ENCODE measurements around the gene EPHA6.
"Not testable (repeated sequence)": the region's sequence is repeated elsewhere in the genome, so short reads cannot be mapped to it uniquely, and the experiment has no call there.

Gene EPHA6

DNA sequence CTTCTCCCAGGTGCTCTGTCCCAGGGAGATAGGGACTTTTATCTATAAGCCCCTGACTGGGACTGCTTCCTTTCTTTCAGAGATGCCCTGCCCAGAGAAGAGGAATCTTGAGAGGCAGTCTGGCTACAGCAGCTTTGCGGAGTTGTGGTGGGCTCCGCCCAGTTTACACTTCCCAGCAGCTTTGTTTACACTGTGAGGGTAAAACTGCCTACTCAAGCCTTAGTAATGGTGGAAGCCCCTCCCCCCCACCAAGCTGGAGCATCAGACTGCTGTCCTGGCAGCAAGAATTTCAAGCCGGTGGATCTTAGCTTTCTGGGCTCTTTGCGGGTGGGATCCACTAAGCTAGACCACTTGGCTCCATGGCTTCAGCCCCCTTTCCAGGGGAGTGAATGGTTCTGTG is 696.4 kb downstream of the EPHA6 start:
- TF ChIP-seq, protein P1, sequence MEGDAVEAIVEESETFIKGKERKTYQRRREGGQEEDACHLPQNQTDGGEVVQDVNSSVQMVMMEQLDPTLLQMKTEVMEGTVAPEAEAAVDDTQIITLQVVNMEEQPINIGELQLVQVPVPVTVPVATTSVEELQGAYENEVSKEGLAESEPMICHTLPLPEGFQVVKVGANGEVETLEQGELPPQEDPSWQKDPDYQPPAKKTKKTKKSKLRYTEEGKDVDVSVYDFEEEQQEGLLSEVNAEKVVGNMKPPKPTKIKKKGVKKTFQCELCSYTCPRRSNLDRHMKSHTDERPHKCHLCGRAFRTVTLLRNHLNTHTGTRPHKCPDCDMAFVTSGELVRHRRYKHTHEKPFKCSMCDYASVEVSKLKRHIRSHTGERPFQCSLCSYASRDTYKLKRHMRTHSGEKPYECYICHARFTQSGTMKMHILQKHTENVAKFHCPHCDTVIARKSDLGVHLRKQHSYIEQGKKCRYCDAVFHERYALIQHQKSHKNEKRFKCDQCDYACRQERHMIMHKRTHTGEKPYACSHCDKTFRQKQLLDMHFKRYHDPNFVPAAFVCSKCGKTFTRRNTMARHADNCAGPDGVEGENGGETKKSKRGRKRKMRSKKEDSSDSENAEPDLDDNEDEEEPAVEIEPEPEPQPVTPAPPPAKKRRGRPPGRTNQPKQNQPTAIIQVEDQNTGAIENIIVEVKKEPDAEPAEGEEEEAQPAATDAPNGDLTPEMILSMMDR (IDR thresholded peaks at IDR 0.05; ENCODE audit: control insufficient read depth, extremely low read depth, insufficient read depth), result no peak
- no peak for DNase-seq (ENCODE audit: low read depth)
- no peak overlapping the region for H3K4me3 ChIP-seq (ENCODE audit: low read depth, low read length)

DNA sequence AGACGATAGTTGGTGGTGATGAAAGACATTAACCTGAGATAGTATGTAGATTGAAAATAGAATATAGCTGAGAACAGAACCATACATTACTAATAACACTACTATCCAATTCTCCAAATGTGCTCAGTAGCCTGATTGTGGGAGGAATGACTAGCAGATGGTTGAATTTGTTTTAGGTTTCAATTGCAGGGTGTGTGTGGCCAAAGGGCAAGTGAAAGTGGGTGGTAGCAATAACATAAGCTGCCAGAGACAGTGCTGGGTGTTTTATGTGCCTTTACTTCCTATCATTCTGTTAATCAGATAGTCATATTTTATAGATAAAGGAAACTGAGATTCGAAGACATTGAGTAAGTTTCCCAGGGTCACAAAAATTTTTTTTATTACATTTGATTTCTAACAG is 700.7 kb downstream of the EPHA6 start:
- DNase-seq (ENCODE audit: low read depth), result no peak
- TF ChIP-seq, protein P1 (IDR thresholded peaks at IDR 0.05; ENCODE audit: control insufficient read depth, extremely low read depth, insufficient read depth), result no peak
- no peak overlapping the region for H3K4me3 ChIP-seq (ENCODE audit: low read depth, low read length)

DNA sequence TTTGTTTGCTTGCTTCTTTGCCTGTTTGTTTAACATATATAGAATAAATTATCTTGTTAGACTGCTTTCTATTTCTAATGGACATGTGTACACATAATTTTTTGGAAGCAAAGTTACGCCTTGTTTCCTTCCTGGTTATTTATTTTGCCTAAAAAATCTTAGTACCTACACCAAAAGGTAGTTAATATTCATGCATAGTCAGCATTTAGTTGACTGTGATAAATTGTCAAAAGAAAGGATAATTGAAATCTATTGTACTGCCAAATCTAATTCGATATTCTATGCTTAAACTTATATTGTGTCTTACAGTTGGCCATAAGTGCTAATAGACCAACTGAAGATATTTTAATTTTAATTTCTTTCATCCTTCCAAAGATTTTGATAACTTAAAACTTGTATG is 716.3 kb downstream of the EPHA6 start:
- DNase-seq (ENCODE audit: low read depth), result no peak

DNA sequence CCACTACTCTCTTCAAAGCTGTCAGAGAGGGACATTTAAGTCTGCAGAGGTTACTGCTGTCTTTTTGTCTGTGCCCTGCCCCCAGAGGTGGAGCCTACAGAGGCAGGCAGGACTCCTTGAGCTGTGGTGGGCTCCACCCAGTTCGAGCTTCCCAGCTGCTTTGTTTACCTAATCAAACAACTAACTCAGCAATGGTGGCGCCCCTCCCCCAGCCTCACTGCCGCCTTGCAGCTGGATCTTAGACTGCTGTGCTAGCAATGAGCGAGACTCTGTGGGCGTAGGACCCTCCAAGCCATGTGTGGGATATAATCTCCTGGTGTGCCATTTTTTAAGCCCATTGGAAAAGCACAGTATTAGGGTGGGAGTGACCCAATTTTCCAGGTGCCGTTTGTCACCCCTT is 733.2 kb downstream of the EPHA6 start:
- not testable (repeated sequence) for H3K4me3 ChIP-seq (ENCODE audit: low read depth, low read length); DNase-seq (ENCODE audit: low read depth)

More for the DNA sequence above, 716.3 kb downstream of the EPHA6 start:
- TF ChIP-seq, protein P1 (IDR thresholded peaks at IDR 0.05; ENCODE audit: control insufficient read depth, extremely low read depth, insufficient read depth), result no peak
- no peak overlapping the region for H3K4me3 ChIP-seq (ENCODE audit: low read depth, low read length)

DNA sequence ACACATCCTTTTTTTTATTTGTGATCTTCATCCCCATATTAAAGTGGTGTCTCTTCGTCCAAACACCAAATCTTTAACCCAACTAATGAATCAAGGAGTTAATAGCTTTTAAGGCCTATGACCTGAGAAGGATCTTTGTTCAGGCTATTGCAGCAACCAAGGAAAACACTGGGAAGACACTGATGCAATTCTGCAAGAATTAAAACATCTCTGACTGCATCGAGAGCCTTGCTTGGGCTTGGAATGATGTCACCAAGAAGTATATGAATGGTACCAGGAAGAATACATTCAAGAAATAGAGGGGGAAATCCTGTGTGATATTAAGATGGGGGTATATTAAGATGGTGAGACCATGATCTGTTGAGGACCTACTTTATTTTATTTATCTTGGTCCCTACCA is 736.0 kb downstream of the EPHA6 start:
- DNase-seq (ENCODE audit: low read depth), result no peak
- TF ChIP-seq, protein P1 (IDR thresholded peaks at IDR 0.05; ENCODE audit: control insufficient read depth, extremely low read depth, insufficient read depth), result no peak
- H3K4me3 ChIP-seq (ENCODE audit: low read depth, low read length), result no peak overlapping the region

DNA sequence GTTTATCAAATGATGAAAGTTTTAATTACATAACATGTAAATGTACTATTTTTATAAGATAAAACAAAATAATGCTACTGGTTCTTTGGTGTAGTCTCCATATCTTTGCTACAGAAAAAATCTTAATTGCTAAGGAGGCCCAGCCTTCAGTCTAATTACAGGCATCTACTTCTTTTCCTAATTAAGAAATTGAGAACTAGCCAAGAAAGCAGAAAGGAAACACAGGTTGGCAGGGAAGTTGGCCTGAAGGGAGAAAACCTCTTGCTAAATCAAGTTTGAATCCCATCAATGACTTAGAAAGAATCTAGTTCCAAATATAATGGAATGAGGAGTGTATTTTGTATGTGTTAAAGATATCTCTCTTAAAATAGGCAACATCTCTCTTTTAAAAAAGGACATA is 737.8 kb downstream of the EPHA6 start:
- H3K4me3 ChIP-seq (ENCODE audit: low read depth, low read length), result no peak overlapping the region
- TF ChIP-seq, protein P1 (IDR thresholded peaks at IDR 0.05; ENCODE audit: control insufficient read depth, extremely low read depth, insufficient read depth), result no peak
- no peak for DNase-seq (ENCODE audit: low read depth)

DNA sequence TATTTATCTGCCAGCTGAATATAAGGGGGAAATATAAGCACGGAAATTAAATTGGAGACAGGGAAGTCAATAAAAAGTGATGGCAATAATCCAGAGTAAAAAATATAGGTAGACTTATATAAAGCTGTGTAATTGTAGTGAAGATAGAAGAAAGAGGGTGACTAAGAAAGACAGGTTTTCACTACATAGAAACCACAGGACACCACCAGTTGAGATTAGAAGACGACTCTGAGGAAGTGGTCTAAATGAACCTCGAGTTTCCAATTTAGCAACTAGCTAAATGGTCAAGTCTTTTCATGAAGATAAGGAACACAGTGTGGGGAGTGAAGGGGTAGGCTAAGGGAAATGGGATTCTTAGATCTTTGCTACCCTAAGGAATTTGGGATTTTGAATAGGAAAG is 761.3 kb downstream of the EPHA6 start:
- H3K4me3 ChIP-seq (ENCODE audit: low read depth, low read length), result no peak overlapping the region
- no peak for DNase-seq (ENCODE audit: low read depth)
- TF ChIP-seq, protein P1 (IDR thresholded peaks at IDR 0.05; ENCODE audit: control insufficient read depth, extremely low read depth, insufficient read depth), result no peak

All from LNCaP clone FGC (cell line).